DND-41 (cell line): ENCODE measurements around the gene CFAP73.

Experiments
- ATAC-seq: fragments of 200-7000 bp; cut with Tn5 transposase; 3 replicates; pipeline ENCODE4 v1.9.1; 2021; ENCODE audit warnings: low read depth; ENCODE audit not compliant: insufficient read depth
- DNase-seq: peaks from one replicate; pipeline ENCODE4 v3.0.0-alpha.2; 2020
- H2AFZ ChIP-seq: 2 replicates; pipeline ENCODE4 v1.6.0; 2012; ENCODE audit warnings: low read depth, low read length
- H3K27ac ChIP-seq: 2 replicates; pipeline ENCODE4 v1.5.1; 2012; ENCODE audit warnings: low read length, inconsistent platforms
- H3K27me3 ChIP-seq: fragments of 200-600 bp; sonication (generic); 2 replicates; pipeline ENCODE4 v1.6.0; 2012; ENCODE audit warnings: low read length, mild to moderate bottlenecking, inconsistent platforms; ENCODE audit not compliant: insufficient read depth, poor library complexity
- H3K36me3 ChIP-seq: 2 replicates; pipeline ENCODE4 v1.5.1; 2012; ENCODE audit warnings: low read length, inconsistent platforms; ENCODE audit not compliant: insufficient read depth
- H3K4me1 ChIP-seq: 2 replicates; pipeline ENCODE4 v1.5.1; 2012; ENCODE audit warnings: mild to moderate bottlenecking, low read length; ENCODE audit not compliant: insufficient read depth
- H3K4me2 ChIP-seq: 2 replicates; pipeline ENCODE4 v1.6.0; 2012; ENCODE audit warnings: mild to moderate bottlenecking, moderate library complexity, low read length, inconsistent platforms; ENCODE audit not compliant: insufficient read depth
- H3K4me3 ChIP-seq, 2 experiments: fragments of 200-600 bp in 1 of 2; shearing (Covaris generic) in 1 of 2; 2 replicates each; pipeline ENCODE4 v1.5.1; 2012 to 2016; ENCODE audit warnings: inconsistent platforms in 2 of 2, low read length in 2 of 2, mild to moderate bottlenecking in 2 of 2, low read depth in 1 of 2, moderate library complexity in 1 of 2
- H3K79me2 ChIP-seq: 2 replicates; pipeline ENCODE4 v1.6.0; 2012; ENCODE audit warnings: low read length, inconsistent platforms; ENCODE audit not compliant: insufficient read depth
- H3K9ac ChIP-seq: 2 replicates; pipeline ENCODE4 v1.6.0; 2012; ENCODE audit warnings: low read depth, mild to moderate bottlenecking, inconsistent platforms, low read length, moderate library complexity
- H3K9me3 ChIP-seq: 2 replicates; pipeline ENCODE4 v1.5.1; 2012; ENCODE audit warnings: low read length, moderate library complexity, mild to moderate bottlenecking, inconsistent platforms; ENCODE audit not compliant: insufficient read depth, severe bottlenecking
- H4K20me1 ChIP-seq: 2 replicates; pipeline ENCODE4 v1.6.0; 2012; ENCODE audit warnings: low read length; ENCODE audit not compliant: insufficient read depth
- EZH2 ChIP-seq: IDR thresholded peaks from 3 replicates; pipeline ENCODE4 v1.6.1; 2012; ENCODE audit warnings: borderline replicate concordance, low read depth, mild to moderate bottlenecking, moderate library complexity, low read length, inconsistent platforms; ENCODE audit not compliant: severe bottlenecking
- TF ChIP-seq, protein P1 (sequence below): IDR thresholded peaks from 2 replicates; pipeline ENCODE4 v1.5.1; 2012; ENCODE audit warnings: borderline replicate concordance, low read length, moderate library complexity, mild to moderate bottlenecking; ENCODE audit not compliant: poor library complexity, severe bottlenecking; ENCODE audit errors: extremely low read depth

CFAP73 gene

DNA sequence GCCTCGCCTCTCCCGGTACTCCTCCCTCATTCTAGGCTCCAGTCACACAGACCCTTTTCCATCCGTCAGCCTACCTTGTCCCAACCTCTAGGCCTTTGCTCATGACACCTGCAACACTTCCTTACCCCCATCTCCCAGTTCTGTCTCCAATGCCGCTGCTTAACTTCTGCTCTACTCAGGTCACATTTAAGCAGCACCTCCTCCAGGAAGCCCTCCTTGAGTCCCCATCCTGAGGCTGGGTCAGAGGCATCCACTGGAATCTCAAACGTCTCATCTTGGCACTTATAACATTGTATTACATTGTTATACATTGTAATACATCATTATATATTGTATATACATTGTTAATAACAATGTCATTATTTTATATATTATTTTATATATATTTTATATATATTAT is 46.7 kb upstream of the CFAP73 start:
- H2AFZ ChIP-seq = no peak overlapping the region
- H3K4me1 ChIP-seq = peaks cover 11% of the 10 kb centered on the region
- no peak overlapping the region for H3K4me2 ChIP-seq
- TF ChIP-seq, protein P1, sequence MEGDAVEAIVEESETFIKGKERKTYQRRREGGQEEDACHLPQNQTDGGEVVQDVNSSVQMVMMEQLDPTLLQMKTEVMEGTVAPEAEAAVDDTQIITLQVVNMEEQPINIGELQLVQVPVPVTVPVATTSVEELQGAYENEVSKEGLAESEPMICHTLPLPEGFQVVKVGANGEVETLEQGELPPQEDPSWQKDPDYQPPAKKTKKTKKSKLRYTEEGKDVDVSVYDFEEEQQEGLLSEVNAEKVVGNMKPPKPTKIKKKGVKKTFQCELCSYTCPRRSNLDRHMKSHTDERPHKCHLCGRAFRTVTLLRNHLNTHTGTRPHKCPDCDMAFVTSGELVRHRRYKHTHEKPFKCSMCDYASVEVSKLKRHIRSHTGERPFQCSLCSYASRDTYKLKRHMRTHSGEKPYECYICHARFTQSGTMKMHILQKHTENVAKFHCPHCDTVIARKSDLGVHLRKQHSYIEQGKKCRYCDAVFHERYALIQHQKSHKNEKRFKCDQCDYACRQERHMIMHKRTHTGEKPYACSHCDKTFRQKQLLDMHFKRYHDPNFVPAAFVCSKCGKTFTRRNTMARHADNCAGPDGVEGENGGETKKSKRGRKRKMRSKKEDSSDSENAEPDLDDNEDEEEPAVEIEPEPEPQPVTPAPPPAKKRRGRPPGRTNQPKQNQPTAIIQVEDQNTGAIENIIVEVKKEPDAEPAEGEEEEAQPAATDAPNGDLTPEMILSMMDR = no peak
- TF ChIP-seq EZH2 = no peak
- H3K36me3 ChIP-seq = peaks cover 9% of the 10 kb centered on the region
- H3K79me2 ChIP-seq = no peaks in the 10 kb centered on the region
- H3K9me3 ChIP-seq = no peaks in the 10 kb centered on the region
- H3K27me3 ChIP-seq = no peaks in the 10 kb centered on the region
- H3K27ac ChIP-seq = no peak overlapping the region
- no peak overlapping the region for H3K9ac ChIP-seq
- DNase-seq = no peak
- no peak for ATAC-seq
- H3K4me3 ChIP-seq = no peak overlapping the region
- H4K20me1 ChIP-seq = no peaks in the 10 kb centered on the region

DNA sequence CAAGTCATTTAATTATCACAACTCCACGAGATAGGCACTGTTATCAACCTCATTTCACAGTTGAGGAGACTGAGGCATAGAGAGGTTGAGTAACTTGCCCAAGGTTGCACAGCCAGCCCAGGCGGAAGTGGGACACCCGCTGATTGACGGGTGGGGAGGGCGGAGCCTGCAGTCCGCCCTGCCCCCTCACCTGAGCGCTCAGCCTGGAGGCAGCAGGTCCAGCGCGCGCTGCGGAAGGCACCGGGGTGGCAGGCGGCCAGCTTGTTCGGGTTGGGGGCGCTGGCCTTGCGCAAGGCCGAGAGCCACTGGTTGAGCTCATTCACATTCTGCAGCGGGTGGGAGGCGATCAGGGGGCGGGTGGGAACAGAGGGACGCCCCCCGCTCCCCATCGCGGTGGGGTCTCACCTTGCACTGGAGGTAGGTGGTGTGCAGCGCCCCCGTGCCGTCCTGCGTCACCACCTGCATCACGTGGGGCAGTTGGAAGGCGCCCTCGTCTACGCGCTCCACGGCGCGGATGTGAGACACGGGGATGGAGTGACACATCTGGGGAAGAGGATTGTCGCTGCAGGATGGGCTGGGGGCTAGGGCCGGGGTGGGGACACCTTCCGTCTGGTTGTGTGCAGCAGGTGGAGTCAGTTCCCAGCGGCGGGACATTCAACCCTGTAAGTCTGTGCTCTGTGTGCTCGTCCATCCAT is 45.6 kb upstream of the CFAP73 start:
- no peaks in the 10 kb centered on the region for H3K9me3 ChIP-seq
- no peaks in the 10 kb centered on the region for H3K27me3 ChIP-seq
- no peak overlapping the region for H3K4me3 ChIP-seq
- TF ChIP-seq, protein P1 = no peak
- no peak for TF ChIP-seq EZH2
- H3K9ac ChIP-seq = no peak overlapping the region
- no peaks in the 10 kb centered on the region for H3K36me3 ChIP-seq
- ATAC-seq (no peak), DNase-seq (no peak)
- no peak overlapping the region for H3K27ac ChIP-seq
- no peak overlapping the region for H3K4me2 ChIP-seq
- no peak overlapping the region for H2AFZ ChIP-seq
- H3K4me1 ChIP-seq = peaks cover under 1% of the 10 kb centered on the region; the same call in 1 of the 2 replicates
- H3K79me2 ChIP-seq = no peaks in the 10 kb centered on the region
- H4K20me1 ChIP-seq = no peaks in the 10 kb centered on the region

DNA sequence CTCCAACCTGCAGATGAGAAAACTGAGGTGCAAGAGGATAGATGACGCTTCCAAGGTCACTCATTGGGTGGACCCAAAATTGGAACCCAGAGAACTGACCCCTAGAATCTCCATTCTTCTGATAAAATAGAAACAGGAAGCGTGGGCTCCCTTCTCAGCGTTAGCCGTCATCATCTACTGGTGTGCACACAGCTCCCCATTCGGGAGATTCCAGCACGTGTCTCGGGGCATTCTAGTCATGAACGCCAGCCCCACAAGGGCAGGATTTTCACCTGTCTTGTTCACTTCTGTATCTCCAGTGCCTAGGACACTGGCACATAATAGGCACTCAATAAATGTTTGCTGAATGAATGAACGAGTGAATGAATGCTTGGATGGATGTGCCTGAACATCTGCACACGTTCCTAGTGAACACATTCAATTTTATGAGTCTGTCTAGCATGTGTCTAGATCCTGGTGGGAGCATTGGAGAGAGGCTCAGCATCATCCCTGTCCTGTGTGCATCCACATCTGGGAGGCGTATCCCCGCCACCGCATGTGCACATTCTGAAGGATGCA is 44.5 kb upstream of the CFAP73 start:
- no peak for TF ChIP-seq EZH2
- TF ChIP-seq, protein P1 = no peak
- H3K4me3 ChIP-seq = no peak overlapping the region
- no peaks in the 10 kb centered on the region for H3K9me3 ChIP-seq
- DNase-seq = no peak
- H2AFZ ChIP-seq = no peak overlapping the region
- no peak overlapping the region for H3K4me2 ChIP-seq
- no peak for ATAC-seq
- no peaks in the 10 kb centered on the region for H3K79me2 ChIP-seq
- no peaks in the 10 kb centered on the region; the same call in 1 of the 2 replicates for H3K4me1 ChIP-seq
- no peaks in the 10 kb centered on the region for H3K36me3 ChIP-seq
- H3K27me3 ChIP-seq = no peaks in the 10 kb centered on the region
- H4K20me1 ChIP-seq = no peaks in the 10 kb centered on the region
- H3K9ac ChIP-seq = no peak overlapping the region
- H3K27ac ChIP-seq = no peak overlapping the region
